ES-I3 (cell line): ENCODE results near the gene NDUFAF2.
"Not testable (repeated sequence)": the region's sequence is repeated elsewhere in the genome, so short reads cannot be mapped to it uniquely, and the experiment has no call there.

Experiments
- H3K36me3 ChIP-seq: 2 replicates; pipeline ENCODE4 v1.6.1; 2013; ENCODE audit warnings: mild to moderate bottlenecking, low read length, control low read depth, moderate library complexity; ENCODE audit not compliant: insufficient read depth
- H3K4me1 ChIP-seq: 2 replicates; pipeline ENCODE4 v1.6.1; 2013; ENCODE audit warnings: mild to moderate bottlenecking, control low read depth, low read length; ENCODE audit not compliant: insufficient read depth
- H3K9ac ChIP-seq: 2 replicates; pipeline ENCODE4 v1.6.1; 2013; ENCODE audit warnings: low read depth, mild to moderate bottlenecking, low read length, moderate library complexity
- H3K9me3 ChIP-seq: 2 replicates; pipeline ENCODE4 v1.6.1; 2013; ENCODE audit warnings: mild to moderate bottlenecking, low read length, moderate library complexity; ENCODE audit not compliant: control insufficient read depth, insufficient read depth

The NDUFAF2 gene

GRCh38 chr5:61087921-61088320 is 142.9 kb downstream of the NDUFAF2 start:
- Histone ChIP-seq H3K9me3 (no peaks in the 10 kb centered on the region; the same call in 1 of the 2 replicates), H3K9ac (no peak overlapping the region), H3K4me1 (no peaks in the 10 kb centered on the region), H3K36me3 (no peaks in the 10 kb centered on the region)

DNA sequence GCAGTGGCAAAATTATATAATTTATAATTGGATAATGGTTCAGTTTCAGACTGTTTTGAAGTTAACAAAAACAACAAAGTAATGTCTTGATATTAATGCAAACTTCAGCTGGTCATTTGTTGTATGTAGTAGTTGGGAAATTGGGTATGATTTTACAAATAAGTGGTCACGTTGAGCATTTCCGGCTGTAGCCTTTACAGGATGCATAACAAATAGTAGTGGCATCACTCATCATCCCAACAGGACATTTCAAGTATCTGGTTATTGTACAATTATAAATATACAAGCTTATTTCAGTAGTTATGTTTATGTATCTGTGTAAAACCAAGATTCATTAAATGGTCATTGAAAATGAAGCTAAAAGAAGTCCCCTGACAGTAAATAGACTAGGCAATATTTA is 144.3 kb downstream of the NDUFAF2 start:
- Histone ChIP-seq H3K9me3 (no peaks in the 10 kb centered on the region; the same call in 1 of the 2 replicates), H3K9ac (no peak overlapping the region), H3K36me3 (no peaks in the 10 kb centered on the region), H3K4me1 (no peaks in the 10 kb centered on the region)

GRCh38 chr5:61093046-61093771 is 148.2 kb downstream of the NDUFAF2 start:
- H3K36me3 ChIP-seq, H3K9me3 ChIP-seq, H3K9ac ChIP-seq, H3K4me1 ChIP-seq: not testable (repeated sequence)

DNA sequence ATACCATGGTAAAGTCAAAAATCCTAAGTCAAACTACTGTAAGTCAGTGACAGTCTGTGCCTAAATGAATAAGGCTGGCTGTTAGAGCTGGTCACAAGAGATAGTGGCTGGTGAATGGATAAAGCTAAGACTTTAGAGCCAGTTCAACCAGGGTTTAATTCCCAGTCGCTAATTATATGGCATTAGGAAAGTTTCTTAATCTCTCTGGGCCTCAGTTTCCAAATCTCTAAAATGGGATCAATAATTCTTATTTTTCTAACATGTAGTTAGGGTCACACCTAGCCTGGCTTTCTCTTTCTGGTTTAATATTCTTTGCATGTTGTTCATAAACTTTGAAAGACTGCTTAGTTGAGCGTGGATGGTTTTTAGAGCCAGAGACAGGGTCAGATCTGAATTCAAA is 152.5 kb downstream of the NDUFAF2 start:
- Histone ChIP-seq H3K9ac (no peak overlapping the region), H3K9me3 (no peaks in the 10 kb centered on the region), H3K4me1 (no peaks in the 10 kb centered on the region), H3K36me3 (no peaks in the 10 kb centered on the region)

- Histone ChIP-seq H3K9ac (no peak overlapping the region), H3K9me3 (no peaks in the 10 kb centered on the region), H3K36me3 (no peaks in the 10 kb centered on the region), H3K4me1 (no peaks in the 10 kb centered on the region)
These were observed 153.4 kb downstream of the NDUFAF2 start for GRCh38 chr5:61098251-61098995.

GRCh38 chr5:61100437-61100836 is 155.4 kb downstream of the NDUFAF2 start:
- no peak overlapping the region for H3K9ac ChIP-seq

GRCh38 chr5:61114441-61114840 is 169.4 kb downstream of the NDUFAF2 start:
- Histone ChIP-seq H3K9ac (no peak overlapping the region), H3K36me3 (no peaks in the 10 kb centered on the region), H3K9me3 (no peaks in the 10 kb centered on the region), H3K4me1 (no peaks in the 10 kb centered on the region)

More at GRCh38 chr5:61100437-61100836, 155.4 kb downstream of the NDUFAF2 start:
- Histone ChIP-seq H3K4me1 (no peaks in the 10 kb centered on the region), H3K36me3 (no peaks in the 10 kb centered on the region), H3K9me3 (no peaks in the 10 kb centered on the region)

DNA sequence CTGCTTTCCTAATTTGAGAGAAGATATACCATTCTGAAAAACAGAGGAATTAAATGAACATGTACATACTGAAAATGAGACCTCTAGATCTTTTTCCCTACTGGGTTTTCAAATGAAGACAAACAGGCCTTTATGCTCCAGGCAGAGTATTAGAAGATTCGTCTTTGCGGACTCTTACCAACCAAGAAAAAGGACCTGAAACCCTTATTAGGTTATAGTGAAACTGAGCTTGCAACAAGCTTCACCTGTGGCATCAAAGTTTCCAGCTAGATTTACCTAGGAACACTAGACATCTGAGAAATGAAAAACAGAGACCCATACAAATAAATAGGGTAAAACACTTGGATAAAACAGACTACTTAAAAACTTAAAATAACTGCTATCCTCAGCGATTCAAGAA is 171.0 kb downstream of the NDUFAF2 start:
- Histone ChIP-seq H3K9me3 (no peaks in the 10 kb centered on the region), H3K36me3 (no peaks in the 10 kb centered on the region), H3K9ac (no peak overlapping the region), H3K4me1 (no peaks in the 10 kb centered on the region)

DNA sequence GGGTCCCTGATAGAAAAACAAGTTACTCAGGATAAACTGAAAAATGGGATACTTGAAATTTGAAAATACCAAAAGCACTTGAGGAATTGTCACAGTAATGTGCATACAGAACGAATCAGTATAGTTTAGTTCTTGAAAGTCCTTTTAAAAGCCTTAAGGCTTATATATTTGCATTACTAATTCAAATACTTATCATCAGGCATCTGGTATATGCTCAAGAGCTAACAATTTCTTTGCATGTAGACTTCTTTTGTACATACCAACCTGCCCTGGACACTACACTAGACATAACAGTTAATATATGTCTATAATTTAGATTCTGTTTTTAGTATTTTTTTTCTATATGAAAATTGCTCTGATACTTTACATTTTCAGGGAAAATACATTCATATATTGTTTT is 174.1 kb downstream of the NDUFAF2 start:
- Histone ChIP-seq H3K36me3 (no peaks in the 10 kb centered on the region), H3K9ac (no peak overlapping the region), H3K9me3 (no peaks in the 10 kb centered on the region), H3K4me1 (no peaks in the 10 kb centered on the region)

- Histone ChIP-seq H3K36me3 (no peaks in the 10 kb centered on the region), H3K4me1 (no peaks in the 10 kb centered on the region), H3K9ac (no peak overlapping the region), H3K9me3 (no peaks in the 10 kb centered on the region)
These were observed 175.5 kb downstream of the NDUFAF2 start for GRCh38 chr5:61120534-61120933.

- H3K9me3 ChIP-seq = no peaks in the 10 kb centered on the region
- no peaks in the 10 kb centered on the region for H3K4me1 ChIP-seq
- no peaks in the 10 kb centered on the region for H3K36me3 ChIP-seq
- no peak overlapping the region for H3K9ac ChIP-seq
These were observed 178.1 kb downstream of the NDUFAF2 start for GRCh38 chr5:61123145-61123544.

DNA sequence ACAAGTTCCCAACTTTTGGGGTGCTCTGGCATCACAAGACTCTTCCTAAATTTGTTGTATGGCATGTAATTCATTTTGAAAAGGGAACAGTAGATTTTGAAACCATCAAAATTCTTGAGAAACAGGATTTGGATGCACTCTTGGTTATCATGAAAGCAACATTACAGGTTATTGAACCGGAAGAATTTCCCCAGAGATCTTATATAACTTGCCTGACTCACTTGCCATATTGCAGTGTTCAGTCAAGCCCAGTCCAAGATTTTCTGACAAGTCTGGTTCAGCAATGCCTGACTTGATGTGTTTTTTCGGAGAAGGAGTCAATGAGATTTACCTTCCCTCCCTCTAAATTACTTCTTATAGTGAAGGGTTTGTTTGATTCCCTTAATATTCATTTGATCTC is 185.3 kb downstream of the NDUFAF2 start:
- no peaks in the 10 kb centered on the region for H3K36me3 ChIP-seq
- no peaks in the 10 kb centered on the region for H3K9me3 ChIP-seq
- no peak overlapping the region for H3K9ac ChIP-seq
- no peaks in the 10 kb centered on the region for H3K4me1 ChIP-seq

DNA sequence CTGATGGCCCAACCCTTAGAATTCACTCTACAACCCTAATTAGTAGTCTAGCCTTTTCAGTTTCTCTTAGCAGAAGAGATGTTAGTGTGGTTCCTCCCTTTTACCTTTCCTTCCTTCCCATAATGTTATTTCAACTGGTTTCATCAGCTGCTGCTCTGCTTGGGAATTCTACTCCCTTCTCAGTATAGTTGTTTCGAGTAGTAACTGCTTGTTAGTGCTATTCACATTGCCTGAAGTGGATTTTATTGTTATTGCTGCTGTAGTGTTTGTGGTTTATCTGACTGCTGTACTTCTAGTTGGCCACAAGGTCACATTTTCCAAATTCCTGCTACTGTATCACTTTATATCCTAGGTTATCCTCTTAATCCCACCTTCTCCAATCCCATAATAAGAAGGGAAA is 187.6 kb downstream of the NDUFAF2 start:
- Histone ChIP-seq H3K9ac (no peak overlapping the region), H3K4me1 (no peaks in the 10 kb centered on the region), H3K9me3 (no peaks in the 10 kb centered on the region), H3K36me3 (no peaks in the 10 kb centered on the region)

DNA sequence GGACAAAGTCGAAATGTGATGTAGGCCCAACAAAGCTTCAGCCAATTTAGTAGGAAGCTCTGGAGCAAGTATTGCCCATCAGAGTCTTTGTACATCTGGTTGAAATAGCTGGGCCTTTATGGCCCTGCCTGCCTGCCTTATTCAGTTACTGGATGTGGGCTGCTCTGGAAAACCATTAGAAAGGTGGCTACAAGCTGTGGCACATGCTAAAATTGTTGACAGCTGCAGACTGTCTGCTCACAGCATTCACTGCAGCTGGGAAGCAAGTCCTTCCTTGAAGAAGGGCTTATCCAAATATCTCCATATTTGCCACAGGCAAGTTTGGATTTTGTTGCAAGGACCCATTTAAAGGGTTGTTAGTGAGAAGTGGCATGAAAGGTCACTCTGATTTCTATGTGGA is 192.8 kb downstream of the NDUFAF2 start:
- Histone ChIP-seq H3K36me3 (no peaks in the 10 kb centered on the region), H3K9me3 (no peaks in the 10 kb centered on the region), H3K9ac (no peak overlapping the region), H3K4me1 (no peaks in the 10 kb centered on the region; the same call in 1 of the 2 replicates)
